Naive B cell (primary cell): ENCODE measurements around the gene CNN1. TPM values are rescaled to one million over a fixed set of nuclear protein-coding genes. Genes with fewer than 3 reads are reported as not detected.

ENCODE experiments used
- ATAC-seq, 2 donors: fragments of 150-1000 bp; cut with Tn5 transposase; 2 replicates each; pipeline ENCODE4 v1.10.0; 2021; ENCODE audit warnings: low read depth in 2 of 2, mild to moderate bottlenecking in 2 of 2, moderate library complexity in 2 of 2
- DNase-seq: peaks from one replicate; pipeline ENCODE4 v3.0.0; 2022
- H3K27ac Mint-ChIP-seq, 6 donors: one replicate each; pipeline ENCODE4 v1.8.0; 2020 to 2022; ENCODE audit warnings: mild to moderate bottlenecking in 6 of 6, mixed read lengths in 6 of 6, moderate library complexity in 5 of 6, inconsistent platforms in 2 of 6
- H3K27me3 Mint-ChIP-seq, 3 donors: one replicate each; pipeline ENCODE4 v1.8.0; 2021 to 2022; ENCODE audit warnings: mixed read lengths in 3 of 3, mild to moderate bottlenecking in 1 of 3
- H3K36me3 Mint-ChIP-seq, 2 donors: one replicate each; pipeline ENCODE4 v1.8.0; 2020 to 2022; ENCODE audit warnings: mixed read lengths in 2 of 2, inconsistent platforms in 1 of 2, mild to moderate bottlenecking in 1 of 2
- H3K4me1 Mint-ChIP-seq, 3 donors: one replicate each; pipeline ENCODE4 v1.8.0; 2020 to 2022; ENCODE audit warnings: mixed read lengths in 3 of 3, inconsistent platforms in 1 of 3, mild to moderate bottlenecking in 1 of 3, moderate library complexity in 1 of 3
- H3K4me3 Mint-ChIP-seq, 8 donors: one replicate each; pipeline ENCODE4 v1.8.0; 2020 to 2022; ENCODE audit warnings: mild to moderate bottlenecking in 8 of 8, mixed read lengths in 8 of 8, moderate library complexity in 8 of 8, inconsistent platforms in 2 of 8
- H3K9me3 Mint-ChIP-seq, 7 donors: one replicate each; pipeline ENCODE4 v1.8.0; 2020 to 2022; ENCODE audit warnings: mixed read lengths in 7 of 7, mild to moderate bottlenecking in 5 of 7, inconsistent platforms in 2 of 7, moderate library complexity in 1 of 7
- polyA plus RNA-seq, 6 donors: library from polyadenylated mRNA; unstranded; fragments of 300-500 nt; fragmentation: Illumina TruSeq; gene quantifications; one replicate each; pipeline ENCODE4 v1.2.3, GENCODE V29; 2021; ENCODE audit warnings: low read depth in 6 of 6

Gene CNN1
- polyA plus RNA-seq, 6 donors from 2014 or later, result 0.65 TPM; not detected in 4

GRCh38 chr19:11506967-11507366, 31.7 kb upstream of the CNN1 start:
- peak overlapping the region; percentile 28 to 94 (median 79) for H3K27ac Mint-ChIP-seq
- H3K4me1 Mint-ChIP-seq, result peaks cover 16 to 30% (median 20%) of the 10 kb centered on the region in 3 donors
- H3K27me3 Mint-ChIP-seq, result no peaks in the 10 kb centered on the region
- no peaks in the 10 kb centered on the region for H3K9me3 Mint-ChIP-seq
- DNase-seq (no peak), ATAC-seq (no peak)
- H3K4me3 Mint-ChIP-seq, result peak overlapping the region; percentile 87 to 98 (median 93)
- H3K36me3 Mint-ChIP-seq, result peaks cover 0 to 11% of the 10 kb centered on the region in 2 donors

- Mint-ChIP-seq H3K4me1 (peaks cover 16 to 30% (median 20%) of the 10 kb centered on the region in 3 donors), H3K9me3 (no peaks in the 10 kb centered on the region), H3K27ac (peak overlapping the region in 2 of 6 donors; percentile 44 to 94), H3K27me3 (no peaks in the 10 kb centered on the region), H3K36me3 (peaks cover 0 to 11% of the 10 kb centered on the region in 2 donors), H3K4me3 (peak overlapping the region in 7 of 8 donors; percentile 46 to 92 (median 78))
- ATAC-seq (no peak), DNase-seq (no peak)
Measured at GRCh38 chr19:11507370-11508078, 31.1 kb upstream of the CNN1 start.

DNA sequence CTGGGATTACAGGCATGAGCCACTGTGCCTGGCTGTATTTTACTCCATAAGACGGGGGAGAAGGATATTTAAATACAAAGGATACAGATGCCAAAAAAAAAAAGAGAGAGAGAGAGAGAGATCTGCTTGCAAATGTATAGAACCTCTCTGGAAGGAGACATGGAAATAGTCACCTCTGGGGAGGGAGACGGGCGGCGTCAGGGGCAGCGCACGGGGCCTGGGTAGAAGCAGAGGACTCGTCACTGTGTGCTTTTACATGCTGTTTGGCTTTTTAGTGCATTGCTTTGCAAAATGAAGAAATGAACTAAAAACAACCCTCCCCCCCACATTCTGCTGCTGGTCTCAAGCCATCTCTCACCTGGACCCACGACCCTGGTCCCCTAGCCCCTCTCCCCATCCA, 28.2 kb upstream of the CNN1 start:
- no peaks in the 10 kb centered on the region for H3K27me3 Mint-ChIP-seq
- H3K36me3 Mint-ChIP-seq, result peaks cover 0 to 20% of the 10 kb centered on the region in 2 donors
- no peak overlapping the region for H3K4me3 Mint-ChIP-seq
- no peak for DNase-seq
- H3K9me3 Mint-ChIP-seq, result no peaks in the 10 kb centered on the region
- peak overlapping the region in 1 of 6 donors; percentile 59 for H3K27ac Mint-ChIP-seq
- ATAC-seq, result no peak
- peaks cover 13 to 15% (median 13%) of the 10 kb centered on the region in 3 donors for H3K4me1 Mint-ChIP-seq

DNA sequence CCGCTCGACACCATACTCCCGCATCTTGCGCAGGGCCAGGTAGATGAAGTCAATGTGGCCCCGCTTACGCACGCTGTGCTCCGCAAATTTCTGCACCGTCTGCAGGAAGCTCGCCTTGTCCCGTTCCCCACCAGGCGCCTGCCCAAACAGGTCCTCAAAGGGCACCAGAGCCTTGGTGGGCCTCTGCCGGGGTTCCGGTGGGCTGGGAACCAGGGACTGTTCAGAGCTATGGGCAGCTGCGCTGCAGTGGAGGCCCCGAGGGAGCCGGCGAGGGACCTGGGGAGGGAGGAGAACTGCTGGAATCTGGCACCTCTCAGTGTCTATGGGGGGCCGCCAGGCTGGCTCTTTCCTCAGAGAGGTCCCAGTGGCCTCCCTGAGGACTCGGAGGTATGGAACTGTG, 24.7 kb upstream of the CNN1 start:
- Mint-ChIP-seq H3K4me3 (no peak overlapping the region), H3K36me3 (peaks cover 0 to 20% of the 10 kb centered on the region in 2 donors), H3K27ac (no peak overlapping the region), H3K9me3 (no peaks in the 10 kb centered on the region), H3K27me3 (no peaks in the 10 kb centered on the region), H3K4me1 (peaks cover under 1 to 12% (median 5%) of the 10 kb centered on the region in 3 donors)
- DNase-seq, result no peak
- no peak for ATAC-seq

DNA sequence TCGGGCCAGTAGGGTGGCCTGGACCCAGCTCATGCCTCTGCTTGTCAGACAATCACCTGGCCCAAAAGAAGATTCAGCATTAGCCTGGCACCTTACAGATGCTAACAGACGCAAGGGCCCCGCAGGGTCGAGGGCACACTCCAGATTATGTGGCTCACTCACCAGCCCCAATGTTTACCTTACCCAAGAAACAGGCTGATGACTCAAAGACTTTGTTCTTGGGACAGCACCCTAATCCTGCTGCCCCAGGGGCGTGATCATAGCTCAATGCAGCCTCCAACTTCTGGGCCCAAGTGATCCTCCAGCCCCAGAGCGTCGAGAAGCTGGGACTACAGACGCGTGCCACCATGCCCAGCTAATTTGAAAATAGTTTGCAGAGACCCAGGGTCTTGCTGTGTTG, 19.5 kb upstream of the CNN1 start:
- no peaks in the 10 kb centered on the region for H3K9me3 Mint-ChIP-seq
- H3K4me3 Mint-ChIP-seq, result no peak overlapping the region
- H3K4me1 Mint-ChIP-seq, result peaks cover 4 to 5% (median 4%) of the 10 kb centered on the region in 3 donors
- peaks cover 8 to 11% of the 10 kb centered on the region in 2 donors for H3K36me3 Mint-ChIP-seq
- ATAC-seq (no peak), DNase-seq (no peak)
- peak overlapping the region in 1 of 6 donors; percentile 49 for H3K27ac Mint-ChIP-seq
- no peaks in the 10 kb centered on the region for H3K27me3 Mint-ChIP-seq

GRCh38 chr19:11528551-11529341, 9.9 kb upstream of the CNN1 start, which contains the start of gene ECSIT:
Gene ECSIT (minus strand): TSS chr19:11529134. CDS start chr19:11519170, 9,964 bp downstream.
- H3K27ac Mint-ChIP-seq, result peak within 1 kb of the TSS; percentile 87 to 98 (median 91)
- peak; percentile 98 to 99 for ATAC-seq

DNA sequence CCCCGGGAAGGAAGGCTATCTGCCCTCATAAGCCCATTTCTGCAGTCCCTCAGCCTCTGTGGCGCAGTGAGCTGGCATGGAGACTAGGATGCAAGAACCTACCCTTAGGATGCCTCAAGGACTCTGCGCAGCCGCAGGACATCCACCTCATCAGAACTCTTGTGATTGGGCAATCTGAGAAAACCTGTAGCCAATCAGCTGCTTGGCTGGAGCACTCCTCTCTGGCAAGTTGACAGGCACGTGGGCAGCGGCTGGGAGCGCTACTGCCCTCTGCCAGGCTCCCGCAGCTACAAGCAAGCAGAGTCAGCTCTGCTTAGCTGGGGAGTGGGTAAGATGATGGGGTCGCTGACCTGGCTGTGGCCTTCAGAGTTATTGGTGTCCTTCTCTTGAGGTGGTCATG, 8.2 kb upstream of the CNN1 start:
- peaks cover 31 to 37% (median 35%) of the 10 kb centered on the region in 3 donors for H3K4me1 Mint-ChIP-seq
- H3K4me3 Mint-ChIP-seq, result peak overlapping the region in 4 of 8 donors; percentile 22 to 55 (median 45)
- H3K36me3 Mint-ChIP-seq, result peaks cover 0 to 4% of the 10 kb centered on the region in 2 donors
- H3K9me3 Mint-ChIP-seq, result peaks cover 0 to 2% (median 0%) of the 10 kb centered on the region in 7 donors
- DNase-seq, result peak; percentile 18
- H3K27ac Mint-ChIP-seq, result no peak overlapping the region
- no peaks in the 10 kb centered on the region for H3K27me3 Mint-ChIP-seq
- ATAC-seq, result no peak

More at GRCh38 chr19:11528551-11529341, 9.9 kb upstream of the CNN1 start, which contains the start of gene ECSIT:
- peaks cover 0 to 4% of the 10 kb centered on the region in 2 donors for H3K36me3 Mint-ChIP-seq
- H3K4me3 Mint-ChIP-seq, result peak within 1 kb of the TSS; percentile 87 to 99 (median 97)
- no peaks in the 10 kb centered on the region for H3K27me3 Mint-ChIP-seq
- H3K9me3 Mint-ChIP-seq, result peaks cover 0 to 2% (median 0%) of the 10 kb centered on the region in 7 donors
- peak; percentile 89 for DNase-seq
- peaks cover 18 to 25% (median 23%) of the 10 kb centered on the region in 3 donors for H3K4me1 Mint-ChIP-seq

GRCh38 chr19:11534538-11534937, 4.1 kb upstream of the CNN1 start:
- Mint-ChIP-seq H3K36me3 (no peaks in the 10 kb centered on the region), H3K4me1 (peaks cover 23 to 36% (median 29%) of the 10 kb centered on the region in 3 donors), H3K27ac (peak overlapping the region in 4 of 6 donors; percentile 65 to 95 (median 77)), H3K27me3 (peaks cover 4 to 15% (median 14%) of the 10 kb centered on the region in 3 donors), H3K9me3 (no peaks in the 10 kb centered on the region), H3K4me3 (peak overlapping the region in 4 of 8 donors; percentile 15 to 69 (median 56))
- ATAC-seq, result no peak
- DNase-seq, result no peak

DNA sequence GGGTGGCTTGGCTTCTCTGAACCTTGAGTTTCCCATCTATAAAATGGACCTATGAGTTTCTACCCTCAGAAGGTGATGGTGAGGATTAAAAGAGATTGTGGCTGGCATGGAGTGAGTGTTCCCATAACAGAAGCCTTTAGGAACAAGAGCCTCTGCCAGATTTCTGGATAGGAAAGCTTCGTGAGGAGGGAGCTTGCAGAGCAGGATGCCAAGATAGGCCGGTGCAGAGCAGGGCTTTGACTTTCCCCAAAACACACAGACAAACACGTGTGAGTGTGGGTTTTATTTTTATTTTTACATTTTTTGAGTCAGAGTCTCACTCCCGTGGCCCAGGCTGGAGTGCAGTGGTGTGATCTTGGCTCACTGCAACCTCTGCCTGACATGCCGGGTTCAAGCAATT, 3.7 kb upstream of the CNN1 start:
- Mint-ChIP-seq H3K27me3 (peaks cover 4 to 18% (median 16%) of the 10 kb centered on the region in 3 donors), H3K4me1 (peaks cover 23 to 36% (median 29%) of the 10 kb centered on the region in 3 donors), H3K4me3 (peak overlapping the region in 5 of 8 donors; percentile 15 to 82 (median 58)), H3K36me3 (no peaks in the 10 kb centered on the region), H3K9me3 (no peaks in the 10 kb centered on the region), H3K27ac (peak overlapping the region in 3 of 6 donors; percentile 71 to 95 (median 83))
- DNase-seq (no peak), ATAC-seq (no peak)

DNA sequence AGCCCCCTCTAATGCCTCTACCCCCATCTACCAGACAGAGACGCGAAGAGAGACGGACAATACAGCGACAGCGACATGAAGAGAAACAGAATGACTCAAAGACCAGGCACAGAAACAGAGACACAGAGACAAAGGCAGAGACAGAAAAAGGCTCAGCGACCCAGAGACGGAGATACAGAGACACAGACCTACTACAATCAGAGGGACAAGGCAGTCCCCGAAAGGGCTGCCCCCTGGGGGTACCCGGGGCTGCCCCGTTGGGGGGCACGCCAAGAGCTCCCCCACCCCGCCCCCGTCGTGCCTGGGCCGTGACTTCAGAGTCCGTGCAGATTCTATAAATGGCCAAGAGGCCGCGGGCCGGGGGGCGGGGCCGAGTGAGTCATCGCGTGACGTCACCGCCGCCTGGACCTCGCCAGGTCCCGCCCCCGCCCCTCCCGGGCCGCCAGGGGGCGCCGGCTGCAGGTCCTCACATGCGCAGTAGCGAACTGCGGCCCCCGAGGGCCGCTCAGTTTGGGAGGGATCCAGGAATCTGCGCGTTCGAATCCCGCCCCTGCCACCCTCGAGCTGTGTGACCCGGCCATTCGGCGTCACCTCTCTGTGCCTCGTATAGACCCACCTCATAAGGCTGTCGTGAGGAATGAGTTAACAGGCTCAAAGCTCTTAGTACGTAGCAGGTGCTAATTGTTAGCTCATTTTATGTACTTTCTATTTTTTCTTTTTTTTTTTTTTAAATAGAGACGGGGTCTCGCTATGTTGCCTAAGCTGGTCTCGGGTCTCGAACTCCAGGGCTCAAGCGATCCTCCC, 2.7 kb upstream of the CNN1 start:
- H3K4me1 Mint-ChIP-seq, result peaks cover 23 to 38% (median 29%) of the 10 kb centered on the region in 3 donors
- ATAC-seq (peak; percentile 91 to 92), DNase-seq (peak; percentile 79)
- H3K9me3 Mint-ChIP-seq, result no peaks in the 10 kb centered on the region
- peaks cover 9 to 26% (median 23%) of the 10 kb centered on the region in 3 donors for H3K27me3 Mint-ChIP-seq
- peak overlapping the region; percentile 14 to 84 (median 72) for H3K4me3 Mint-ChIP-seq
- H3K27ac Mint-ChIP-seq, result peak overlapping the region; percentile 47 to 95 (median 82)
- H3K36me3 Mint-ChIP-seq, result no peaks in the 10 kb centered on the region

DNA sequence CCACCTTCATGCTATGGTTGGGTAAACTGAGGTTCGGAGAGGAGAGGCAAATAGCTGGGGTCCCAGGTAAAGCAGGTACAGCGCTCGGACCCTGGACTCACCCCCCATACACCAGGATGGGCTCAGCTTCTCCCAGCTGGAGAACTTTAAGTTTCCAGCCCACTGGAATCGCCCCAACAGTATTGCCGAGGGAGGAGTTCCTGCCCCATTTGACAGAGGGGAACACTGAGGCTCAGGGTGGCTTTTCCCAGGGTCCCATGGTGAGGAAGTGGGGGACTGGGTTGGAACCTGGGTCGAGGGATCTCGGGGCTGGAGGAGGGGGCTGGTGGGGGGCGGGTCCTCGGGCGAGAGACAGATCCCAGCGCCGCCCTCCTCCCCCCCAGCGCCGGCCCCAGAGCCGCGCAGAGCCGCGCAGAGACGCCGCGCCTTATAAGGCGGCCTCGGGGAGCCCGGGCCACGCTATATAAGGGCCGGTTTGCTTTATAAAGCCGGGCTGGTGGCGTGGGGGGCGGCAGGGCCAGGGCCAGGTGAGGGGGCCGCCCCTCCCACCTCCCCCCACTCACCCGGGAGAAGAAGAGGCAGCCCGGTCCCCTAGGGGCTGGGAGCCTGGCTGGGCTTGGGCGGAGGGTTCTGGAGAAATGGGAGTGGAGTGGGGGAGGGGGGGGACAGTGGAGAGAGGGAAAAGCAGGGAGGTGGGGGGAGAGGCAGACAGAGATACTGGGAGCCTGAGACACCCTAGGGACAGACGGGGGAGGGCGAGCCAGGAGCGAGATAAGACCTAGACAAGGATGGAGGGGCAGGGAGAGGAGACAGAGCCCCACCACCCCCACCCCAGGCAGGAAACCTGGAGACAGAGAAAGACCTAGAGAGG, 1.1 kb downstream of the CNN1 start:
- DNase-seq (no peak), ATAC-seq (no peak)
- Mint-ChIP-seq H3K27ac (no peak overlapping the region), H3K9me3 (no peaks in the 10 kb centered on the region), H3K4me3 (no peak overlapping the region), H3K27me3 (peaks cover 14 to 33% (median 32%) of the 10 kb centered on the region in 3 donors), H3K36me3 (no peaks in the 10 kb centered on the region), H3K4me1 (peaks cover 14 to 29% (median 21%) of the 10 kb centered on the region in 3 donors)

DNA sequence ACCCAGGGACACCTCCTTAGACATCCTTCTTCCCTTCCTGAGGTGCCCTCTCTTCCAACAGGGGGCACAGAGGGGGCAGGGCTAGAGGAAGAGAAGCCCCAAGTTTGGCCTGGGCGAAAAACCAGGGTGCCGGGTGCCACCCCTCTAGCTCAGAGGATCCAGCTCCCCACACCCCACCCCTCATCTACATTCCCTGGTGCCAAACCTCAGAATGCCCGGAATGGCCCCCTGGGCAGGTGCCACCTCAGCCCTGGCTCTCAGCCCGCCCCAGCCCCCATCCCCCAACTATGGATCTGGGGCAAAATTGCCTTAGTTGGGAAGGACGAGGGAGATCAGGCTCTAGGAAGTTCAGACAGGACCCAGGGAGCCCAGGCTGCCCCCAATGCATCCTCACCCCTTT, 2.0 kb downstream of the CNN1 start:
- Mint-ChIP-seq H3K9me3 (no peaks in the 10 kb centered on the region), H3K27ac (no peak overlapping the region), H3K27me3 (peaks cover 14 to 40% (median 39%) of the 10 kb centered on the region in 3 donors), H3K4me1 (peaks cover 14 to 20% (median 14%) of the 10 kb centered on the region in 3 donors), H3K4me3 (peak overlapping the region in 1 of 8 donors; percentile 30), H3K36me3 (no peaks in the 10 kb centered on the region)
- ATAC-seq, result no peak
- DNase-seq, result no peak
